Raji (cell line): ENCODE measurements around the gene SYF2.

ENCODE experiments used
- POLR2A ChIP-seq: IDR thresholded peaks from 2 replicates; pipeline ENCODE4 v1.6.1; 2011; ENCODE audit warnings: low read depth, low read length, control low read depth; ENCODE audit not compliant: insufficient read depth

The SYF2 gene

DNA sequence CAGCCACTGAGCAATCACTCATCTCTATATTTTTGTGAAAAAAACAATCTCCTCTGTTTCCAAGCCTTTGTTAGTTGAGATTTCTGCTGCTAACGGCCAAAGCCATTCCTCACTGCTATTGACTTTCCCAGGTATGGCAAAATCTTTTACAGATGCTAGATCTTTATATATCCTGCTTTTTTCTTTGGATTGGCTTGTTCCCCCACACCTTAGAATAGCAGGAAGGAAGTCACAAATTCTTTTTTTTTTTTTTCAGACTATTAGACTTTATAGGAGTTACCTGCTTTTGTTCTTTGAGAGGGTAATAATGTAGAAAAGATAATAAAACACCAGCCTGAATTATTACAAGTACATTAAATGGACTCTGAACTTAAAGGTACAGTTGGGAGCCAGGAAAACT, 24.2 kb downstream of the SYF2 start:
- no peak for TF ChIP-seq POLR2A

DNA sequence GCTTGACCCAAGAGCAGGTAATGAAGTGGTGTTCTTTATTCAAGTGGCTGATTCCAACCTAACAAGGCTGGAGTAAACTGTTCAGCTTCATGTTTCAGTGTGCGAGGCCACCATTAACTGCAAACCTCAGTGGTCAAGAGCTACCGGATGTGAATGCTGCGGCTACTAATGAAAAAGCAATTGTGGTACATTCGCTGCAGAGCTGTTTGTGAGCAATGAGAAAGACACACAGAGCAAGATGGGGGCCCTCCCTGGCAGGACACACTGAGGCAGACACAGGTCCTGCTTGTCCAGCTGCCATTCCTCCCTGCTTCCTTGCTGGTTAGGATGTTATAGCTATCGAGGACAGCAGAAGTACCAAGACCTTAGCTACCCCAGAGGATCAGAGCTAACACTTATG, 26.1 kb downstream of the SYF2 start:
- TF ChIP-seq POLR2A, result no peak

DNA sequence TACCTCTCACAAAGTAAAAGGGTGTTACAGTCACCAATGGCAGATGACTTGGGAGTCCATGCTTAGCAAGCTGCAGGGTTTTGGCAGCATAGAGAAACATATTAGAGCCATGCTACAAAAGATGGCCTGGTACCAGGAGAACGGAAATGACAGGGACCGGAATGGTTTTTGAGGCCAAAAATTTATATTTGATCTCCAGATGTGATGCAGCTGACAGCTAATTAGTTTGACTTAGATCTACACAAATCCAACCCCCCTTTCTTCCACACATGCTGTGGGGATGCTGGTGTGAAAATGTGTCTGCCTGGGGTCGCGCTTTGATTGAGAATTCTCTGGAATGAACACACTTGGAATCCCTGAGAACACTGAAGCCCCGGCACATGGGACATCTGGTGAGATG, 26.5 kb downstream of the SYF2 start:
- no peak for TF ChIP-seq POLR2A

DNA sequence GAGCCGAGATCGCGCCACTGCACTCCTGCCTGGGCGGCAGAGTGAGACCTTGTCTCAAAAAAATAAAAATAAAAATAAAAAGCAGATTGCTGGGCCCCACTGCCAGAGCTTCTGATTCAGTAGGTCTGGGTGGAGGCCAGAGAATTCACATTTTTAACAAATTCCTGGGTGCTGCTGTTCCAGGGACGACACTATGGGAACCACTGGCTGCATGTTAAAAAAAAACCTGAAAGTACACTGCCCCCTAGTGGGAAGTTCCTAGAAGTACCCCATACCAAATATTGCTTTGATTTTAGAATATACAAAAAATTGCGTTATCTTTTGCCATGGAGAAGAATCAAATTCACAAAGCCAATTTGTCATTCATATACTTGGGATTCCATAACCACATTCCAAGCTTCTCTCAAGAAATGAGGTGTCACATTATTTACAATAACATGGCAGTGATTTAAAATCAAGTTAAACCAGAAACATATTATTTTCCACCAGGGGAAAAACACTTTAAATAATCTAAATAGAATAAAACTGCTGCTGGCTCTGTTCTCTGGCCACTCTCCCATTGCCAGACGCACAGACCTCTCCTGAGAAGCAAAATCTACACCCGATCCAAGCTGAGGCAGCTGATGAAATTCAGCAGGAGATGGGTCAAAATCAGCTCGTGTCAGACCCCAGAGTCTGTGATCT, 27.4 kb downstream of the SYF2 start:
- TF ChIP-seq POLR2A, result no peak

DNA sequence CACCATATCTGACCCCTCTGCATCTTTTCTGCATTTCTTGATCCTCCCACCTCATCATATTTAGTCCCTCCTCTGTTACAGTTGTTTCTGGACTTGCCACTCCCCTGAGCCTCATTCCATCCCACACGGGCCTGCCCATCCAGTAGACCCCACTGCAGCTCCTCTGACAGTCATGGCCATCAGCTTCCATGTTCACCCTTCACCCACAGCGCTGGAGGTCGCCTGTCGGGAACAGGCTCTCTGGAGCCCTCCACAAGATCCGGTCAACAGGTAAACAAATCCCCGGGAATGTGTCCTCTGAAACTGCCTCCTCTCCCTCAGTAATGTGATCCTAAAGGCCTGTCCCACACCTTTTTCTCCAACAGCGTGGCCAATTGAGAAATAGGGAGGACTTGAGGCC, 31.3 kb downstream of the SYF2 start:
- TF ChIP-seq POLR2A, result no peak

DNA sequence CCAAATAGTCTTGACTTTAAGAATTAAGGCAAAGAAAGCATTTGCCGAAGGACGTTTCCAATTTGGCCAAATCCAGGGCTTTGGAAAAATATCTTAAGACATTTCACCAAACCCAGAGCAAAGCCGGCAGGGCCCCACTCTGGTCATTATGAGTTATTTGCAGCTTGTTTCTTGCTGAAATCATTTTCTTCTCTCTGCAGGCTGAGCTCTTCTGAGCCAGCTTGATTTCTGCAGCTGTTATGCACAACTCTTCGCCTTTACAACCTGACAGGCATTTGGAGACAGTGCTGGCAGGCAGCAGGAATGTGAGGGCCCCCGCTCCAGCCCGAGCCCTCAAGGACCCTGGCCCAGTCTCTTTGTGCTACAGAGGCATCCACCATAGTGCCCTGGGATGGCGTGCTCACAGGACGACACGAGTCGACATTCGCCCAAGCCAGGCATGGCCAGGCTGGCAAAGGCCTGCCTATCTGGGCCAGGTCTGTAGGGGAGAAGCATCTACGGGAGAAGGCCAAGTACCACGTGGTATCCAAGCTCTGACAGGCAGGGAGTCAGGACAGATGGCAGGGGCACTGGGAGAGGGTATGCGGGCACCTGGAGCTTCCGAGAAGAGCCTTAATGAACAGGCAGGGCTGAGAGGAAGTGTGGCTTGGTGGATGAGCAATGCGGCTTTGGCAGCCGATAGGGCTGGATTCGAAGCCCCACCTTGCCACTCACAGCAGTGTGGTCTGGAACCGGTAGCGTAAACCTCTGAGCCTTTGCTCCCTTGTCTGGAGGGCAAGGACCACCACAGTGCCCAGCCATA, 32.3 kb downstream of the SYF2 start:
- no peak for TF ChIP-seq POLR2A

DNA sequence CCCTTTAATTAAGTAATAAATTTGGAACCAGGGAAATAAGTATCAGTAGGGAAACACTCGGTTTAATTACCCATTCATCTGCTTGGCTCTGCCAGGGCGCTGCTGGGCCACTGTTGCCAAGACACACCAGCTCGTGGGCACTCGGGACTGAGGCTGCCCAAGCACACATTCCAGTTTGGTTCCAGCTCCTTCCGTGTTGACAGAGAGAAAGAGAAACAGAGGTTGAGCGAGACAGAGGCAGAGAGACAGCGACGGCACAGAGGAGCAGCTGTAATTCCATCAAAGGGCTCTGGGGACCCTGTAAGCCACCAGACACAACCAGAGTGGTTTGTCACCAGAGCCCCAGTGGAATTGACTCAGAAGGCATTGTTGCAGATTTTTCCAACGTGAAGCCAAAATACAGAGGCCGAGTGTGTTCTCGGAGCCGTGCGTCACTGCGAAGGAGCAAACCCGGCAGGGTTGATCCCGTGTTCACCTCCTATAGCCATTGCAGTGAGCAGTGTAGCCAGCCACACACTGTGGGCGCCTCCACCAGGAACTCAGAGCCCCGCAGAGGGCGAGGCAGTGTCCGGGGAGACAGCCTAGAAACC, 33.5 kb downstream of the SYF2 start:
- TF ChIP-seq POLR2A, result no peak

DNA sequence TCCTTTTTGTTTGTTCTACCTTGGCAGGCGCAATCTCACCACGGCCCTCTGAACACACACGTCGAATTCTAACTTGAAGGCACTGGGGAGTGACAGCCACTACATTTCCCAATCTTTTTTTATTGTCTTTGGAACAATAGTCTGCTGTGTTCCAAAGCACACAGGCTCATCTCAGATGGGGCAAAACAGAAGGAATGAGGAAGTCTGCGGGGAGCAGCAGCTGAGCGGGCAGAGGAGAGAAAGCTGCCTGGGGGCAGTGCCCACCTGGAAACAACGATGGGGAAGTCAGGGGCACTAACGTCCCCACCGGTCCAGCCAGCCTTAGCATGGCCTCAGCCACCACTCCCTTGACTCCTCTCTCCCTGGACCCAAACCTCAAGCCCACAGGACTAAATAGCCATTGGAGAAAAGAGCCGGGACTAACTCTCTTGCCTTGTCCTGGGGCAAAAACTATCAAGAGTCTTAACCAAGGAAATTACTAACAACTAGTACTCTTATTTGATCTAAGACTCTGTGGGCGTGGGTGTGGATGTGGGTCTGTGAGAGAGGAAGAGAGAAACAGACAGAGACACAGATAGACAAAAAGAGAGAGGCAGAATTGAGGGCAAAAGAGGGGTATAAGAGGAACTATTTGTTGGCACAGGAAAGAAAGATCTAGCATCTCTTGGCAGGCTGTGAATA, 34.2 kb downstream of the SYF2 start:
- no peak for TF ChIP-seq POLR2A

DNA sequence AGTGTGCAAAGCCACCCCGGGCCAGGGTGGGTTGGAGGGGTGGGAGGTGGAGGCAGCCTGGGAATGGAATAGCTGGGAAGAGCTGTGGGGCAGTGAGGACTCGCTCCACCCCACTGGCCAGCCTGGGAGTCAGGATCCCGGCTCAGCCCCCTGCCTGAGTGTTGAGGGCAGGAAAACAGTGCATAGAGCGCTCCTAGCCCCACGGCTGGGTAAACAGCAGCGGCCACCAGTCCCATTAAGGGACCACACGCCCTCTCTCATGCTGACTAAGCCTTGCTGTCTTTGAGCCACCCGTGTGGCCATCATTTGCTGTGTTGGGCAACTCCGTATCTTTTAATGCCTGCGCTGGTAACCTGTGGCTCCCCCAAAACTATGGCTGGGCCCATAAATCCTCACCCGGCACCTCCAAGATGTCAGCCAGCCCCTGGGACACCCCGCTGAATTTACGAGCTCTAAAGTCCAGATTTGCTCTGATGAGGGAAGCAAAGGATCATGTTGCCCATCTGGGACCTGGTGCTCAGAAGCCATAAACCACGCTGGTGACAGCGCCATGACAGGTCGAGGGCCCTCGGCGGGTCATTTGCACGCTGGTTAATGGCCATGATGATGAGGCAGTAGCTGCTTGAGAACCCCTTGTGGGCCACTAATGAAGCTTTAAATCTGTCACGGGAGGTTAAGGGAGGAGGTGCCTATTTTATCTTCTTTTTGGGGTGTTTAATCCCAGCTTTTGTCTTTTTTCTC, 34.9 kb downstream of the SYF2 start:
- TF ChIP-seq POLR2A, result no peak

DNA sequence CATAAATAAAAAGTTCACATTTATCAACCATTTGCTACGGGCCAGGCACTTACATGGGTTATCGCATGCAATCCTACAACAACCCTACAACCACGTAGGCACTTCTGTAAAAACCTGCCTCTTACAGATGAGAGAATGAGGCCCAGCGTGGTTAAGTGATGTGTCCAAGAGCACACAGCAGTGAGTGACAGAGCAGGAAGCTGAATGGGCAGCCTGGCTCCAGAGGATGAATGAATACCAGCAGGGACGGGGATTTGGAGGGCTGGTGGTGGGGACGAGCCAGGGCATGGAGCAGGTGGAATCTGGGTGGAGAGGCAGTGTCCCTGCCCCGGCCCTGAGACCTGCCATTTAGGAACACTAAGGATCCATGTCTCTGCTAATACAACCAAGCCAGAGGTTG, 35.5 kb downstream of the SYF2 start:
- TF ChIP-seq POLR2A, result no peak

DNA sequence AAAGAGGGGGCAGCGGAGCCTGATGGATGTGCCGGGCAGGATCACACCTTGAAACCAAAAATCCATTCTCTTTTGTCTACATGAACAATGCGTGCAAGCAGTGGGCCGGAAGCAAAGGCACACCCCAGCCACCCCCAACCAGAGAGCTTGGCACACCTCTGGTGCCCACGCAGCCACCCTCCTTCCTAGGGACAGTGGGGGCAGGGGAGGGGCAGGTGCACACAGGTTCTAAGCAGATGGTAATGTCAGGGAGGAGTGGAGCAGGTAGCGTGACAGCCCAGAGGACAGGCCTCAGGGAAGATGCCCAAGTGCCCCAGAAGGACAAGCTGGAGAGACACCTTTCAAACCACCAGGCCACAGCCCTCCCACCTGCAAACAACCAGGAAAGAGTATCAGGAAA, 36.5 kb downstream of the SYF2 start:
- no peak for TF ChIP-seq POLR2A

DNA sequence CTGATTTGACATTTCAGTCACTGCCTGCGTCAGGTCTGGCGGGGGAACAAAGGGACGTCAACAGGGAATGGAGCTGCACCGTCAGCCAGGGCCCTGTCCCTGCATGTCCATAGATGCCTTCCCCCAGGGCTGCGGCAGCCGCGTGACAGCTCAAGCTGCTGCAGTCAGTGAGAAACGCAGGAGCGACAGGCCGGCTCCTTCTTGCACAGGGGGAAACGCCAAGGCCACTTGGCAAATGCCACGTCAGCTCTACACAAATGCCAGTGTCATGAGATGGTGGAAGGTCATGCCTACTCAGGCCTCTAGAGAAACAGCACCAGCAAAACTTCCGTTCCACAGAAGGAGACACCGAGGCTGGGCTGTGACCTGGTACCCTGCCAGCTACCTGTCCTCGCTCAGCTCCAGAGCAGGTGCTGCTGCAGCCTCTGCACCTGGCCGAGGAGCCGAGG, 37.7 kb downstream of the SYF2 start:
- TF ChIP-seq POLR2A, result no peak

DNA sequence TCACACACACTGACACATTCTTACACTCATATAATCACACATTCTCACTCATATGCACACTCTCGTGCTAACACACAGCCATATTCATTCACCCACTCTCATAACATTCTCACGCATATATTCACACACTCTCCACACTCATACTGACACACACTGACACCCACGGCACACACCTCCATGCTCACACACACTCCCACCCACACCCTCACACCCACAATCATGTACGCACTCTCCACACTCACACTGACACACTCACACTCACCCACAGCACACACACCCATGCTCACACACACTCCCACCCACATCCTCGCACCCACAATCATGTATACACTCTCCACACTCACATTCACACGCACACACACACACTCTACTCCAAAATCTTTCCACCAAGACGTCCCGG, 38.2 kb downstream of the SYF2 start:
- TF ChIP-seq POLR2A, result no peak

DNA sequence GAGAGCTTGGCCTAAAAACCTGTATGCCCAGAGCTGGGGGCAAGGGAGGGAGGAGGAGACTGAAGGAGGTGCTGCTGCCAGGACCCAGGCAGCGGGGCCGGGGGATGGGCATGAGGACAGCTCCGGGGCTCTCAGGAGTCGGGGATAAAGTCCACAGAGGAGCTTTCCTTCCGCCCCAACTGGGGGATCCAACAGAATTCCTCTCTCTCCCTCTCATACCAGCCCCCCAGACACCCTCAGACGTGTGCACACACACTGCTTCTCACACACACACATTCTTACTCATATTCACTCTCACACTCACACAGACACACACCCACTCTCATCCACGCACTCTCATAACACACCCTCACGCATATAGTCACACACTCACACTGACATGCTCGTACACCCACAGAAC, 39.1 kb downstream of the SYF2 start:
- TF ChIP-seq POLR2A, result no peak

DNA sequence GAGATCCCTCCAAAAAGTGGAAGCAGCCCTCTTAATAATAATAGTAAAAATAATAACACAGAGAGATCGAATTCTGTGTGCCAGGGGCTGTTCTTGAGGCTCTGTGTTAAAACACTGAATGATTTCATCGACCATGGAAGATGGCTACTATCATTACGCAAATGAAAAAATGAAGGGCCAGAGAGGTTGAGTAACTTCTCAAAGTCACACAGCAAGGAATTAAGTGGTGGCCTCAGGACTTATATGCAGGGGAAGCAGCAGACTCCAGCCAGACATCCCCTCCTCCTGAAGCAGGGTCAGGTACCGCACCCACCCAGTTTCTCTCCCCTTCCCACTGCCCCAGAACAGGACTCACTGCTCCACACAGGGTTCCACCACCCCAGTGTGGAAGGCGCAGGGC, 40.1 kb downstream of the SYF2 start:
- no peak for TF ChIP-seq POLR2A

DNA sequence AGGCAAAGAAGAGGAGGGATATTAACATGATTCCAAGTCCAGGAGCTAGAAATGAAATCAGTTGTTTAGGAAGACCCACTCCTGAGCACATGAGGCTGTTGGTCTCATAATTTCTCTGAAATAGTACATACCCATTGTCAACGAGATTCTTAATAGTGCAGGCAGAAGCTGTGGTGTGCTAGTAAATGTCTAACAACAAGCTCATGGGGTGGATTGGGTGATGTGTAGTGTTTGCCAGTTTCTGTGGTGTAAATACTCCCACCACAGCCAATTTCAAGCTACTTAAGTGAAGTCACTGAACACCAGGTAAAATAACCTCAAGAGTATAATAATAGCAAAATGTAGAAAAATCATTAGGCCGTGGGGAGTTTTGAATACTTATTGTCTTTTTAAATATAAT, 42.0 kb downstream of the SYF2 start:
- TF ChIP-seq POLR2A, result no peak

DNA sequence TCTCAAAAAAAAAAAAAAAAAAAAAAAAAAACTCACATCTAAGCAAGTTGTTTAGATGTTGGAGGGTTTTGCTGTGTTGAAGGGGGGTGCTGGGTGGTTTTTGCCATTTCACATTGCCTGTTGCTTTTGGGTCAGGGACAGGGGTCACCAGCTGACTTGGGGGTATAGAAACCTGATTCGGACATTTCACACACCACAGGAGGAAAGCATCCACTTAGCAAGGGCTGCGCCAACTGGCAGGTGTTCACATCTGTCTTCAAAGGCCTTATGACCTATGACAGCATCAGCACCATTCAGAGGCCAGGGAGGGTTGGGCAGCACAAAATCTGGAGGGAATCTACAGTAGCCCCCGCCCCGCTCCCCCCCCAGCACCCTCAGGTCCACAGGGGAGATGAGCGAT, 45.2 kb downstream of the SYF2 start:
- TF ChIP-seq POLR2A, result no peak
